HG03175 (cell line): ENCODE data around the gene IFT52.

Source experiments
- ATAC-seq: cut with Tn5 transposase; IDR thresholded peaks from one replicate; pipeline ENCODE4 v1.9.1; 2021; ENCODE audit warnings: mild to moderate bottlenecking, moderate library complexity; ENCODE audit not compliant: unreplicated experiment

Gene IFT52

GRCh38 chr20:43590392-43591303 is at the start of gene IFT52:
IFT52 (plus strand) TSS chr20:43590937; CDS start chr20:43594699, 3,762 bp downstream.
- ATAC-seq: peak; percentile 99

- no peak for ATAC-seq
Observed at GRCh38 chr20:43541214-43541613, 49.5 kb upstream of the IFT52 start.

- ATAC-seq: no peak
Observed at GRCh38 chr20:43542161-43542560, 48.6 kb upstream of the IFT52 start.

- no peak for ATAC-seq
Observed at GRCh38 chr20:43542674-43543073, 48.1 kb upstream of the IFT52 start.

- ATAC-seq: no peak
Observed at GRCh38 chr20:43543138-43543537, 47.6 kb upstream of the IFT52 start.

GRCh38 chr20:43544501-43544900 is 46.2 kb upstream of the IFT52 start:
- no peak for ATAC-seq

GRCh38 chr20:43545837-43546578 is 44.7 kb upstream of the IFT52 start:
- ATAC-seq: no peak

GRCh38 chr20:43548273-43548880 is 42.4 kb upstream of the IFT52 start:
- no peak for ATAC-seq

GRCh38 chr20:43549416-43550065 is 41.2 kb upstream of the IFT52 start:
- ATAC-seq: no peak

- no peak for ATAC-seq
Observed at GRCh38 chr20:43550456-43550855, 40.3 kb upstream of the IFT52 start.

- ATAC-seq: no peak
Observed at GRCh38 chr20:43554369-43554768, 36.4 kb upstream of the IFT52 start.

- no peak for ATAC-seq
Observed at GRCh38 chr20:43558412-43559146, 32.2 kb upstream of the IFT52 start, which contains the start of gene SGK2. SGK2 (plus strand) TSS chr20:43559027; CDS start chr20:43566496, 7,469 bp downstream.

GRCh38 chr20:43559147-43559987 is 31.4 kb upstream of the IFT52 start:
- no peak for ATAC-seq

GRCh38 chr20:43560974-43561373 is 29.8 kb upstream of the IFT52 start:
- no peak for ATAC-seq

GRCh38 chr20:43563429-43563828 is 27.3 kb upstream of the IFT52 start:
- no peak for ATAC-seq

- ATAC-seq: no peak
Observed at GRCh38 chr20:43563991-43564390, 26.7 kb upstream of the IFT52 start.

GRCh38 chr20:43564455-43564854 is 26.3 kb upstream of the IFT52 start:
- no peak for ATAC-seq

- no peak for ATAC-seq
Observed at GRCh38 chr20:43564993-43565757, 25.6 kb upstream of the IFT52 start.

GRCh38 chr20:43565758-43566104 is 25.0 kb upstream of the IFT52 start:
- no peak for ATAC-seq
